Measurements from ENCODE around the gene WDR59.

Gene WDR59

DNA sequence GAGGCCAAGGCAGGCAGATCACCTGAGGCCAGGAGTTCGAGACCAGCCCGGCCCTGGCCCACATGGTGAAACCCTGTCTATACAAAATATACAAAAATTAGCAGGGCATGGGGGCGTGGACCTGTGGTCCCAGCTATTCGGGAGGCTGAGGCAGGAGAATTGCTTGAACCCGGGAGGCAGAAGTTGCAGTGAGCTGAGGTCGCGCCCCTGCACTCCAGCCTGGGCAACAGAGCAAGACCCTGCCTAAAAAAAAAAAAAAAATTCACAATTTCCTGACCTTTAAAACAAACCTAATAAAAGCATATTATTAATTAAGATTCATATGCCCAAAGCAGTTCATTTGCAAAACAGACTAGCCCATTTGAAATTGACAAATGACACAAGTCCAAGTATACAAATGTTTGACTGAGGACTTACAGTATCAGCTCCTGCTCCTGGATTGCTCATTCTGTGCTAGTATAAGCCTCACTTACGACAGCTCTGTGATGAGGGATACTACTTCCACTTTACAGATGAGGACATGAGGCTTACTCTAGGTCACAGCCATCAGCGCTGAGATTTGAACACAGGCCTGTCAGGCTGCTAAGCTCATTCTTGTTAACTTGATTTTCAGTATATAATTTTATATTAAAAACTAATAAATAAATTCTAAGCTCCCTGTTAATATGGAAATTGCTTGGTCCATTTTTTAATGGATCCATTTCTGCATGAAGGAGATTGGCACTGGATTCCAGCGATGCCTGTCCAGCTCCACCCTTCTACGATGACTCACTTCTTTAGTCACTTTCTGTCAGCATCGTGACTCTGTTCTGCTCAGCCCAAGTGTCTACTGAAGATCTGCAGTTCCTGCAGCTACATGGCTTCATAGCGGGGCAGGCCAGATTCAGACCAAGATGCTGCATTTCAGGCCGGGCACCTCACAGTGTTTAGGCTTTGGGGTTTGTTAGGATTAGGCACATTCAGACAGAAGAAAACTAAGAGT lies 88.2 kb downstream of the WDR59 start:
- ChIA-PET POLR2A (no interaction called here), CTCF (no interaction called here)
- DNase-seq (ENCODE audit: extremely low spot score) = no peak
- TF ChIP-seq, protein P1, sequence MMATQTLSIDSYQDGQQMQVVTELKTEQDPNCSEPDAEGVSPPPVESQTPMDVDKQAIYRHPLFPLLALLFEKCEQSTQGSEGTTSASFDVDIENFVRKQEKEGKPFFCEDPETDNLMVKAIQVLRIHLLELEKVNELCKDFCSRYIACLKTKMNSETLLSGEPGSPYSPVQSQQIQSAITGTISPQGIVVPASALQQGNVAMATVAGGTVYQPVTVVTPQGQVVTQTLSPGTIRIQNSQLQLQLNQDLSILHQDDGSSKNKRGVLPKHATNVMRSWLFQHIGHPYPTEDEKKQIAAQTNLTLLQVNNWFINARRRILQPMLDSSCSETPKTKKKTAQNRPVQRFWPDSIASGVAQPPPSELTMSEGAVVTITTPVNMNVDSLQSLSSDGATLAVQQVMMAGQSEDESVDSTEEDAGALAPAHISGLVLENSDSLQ (IDR thresholded peaks at IDR 0.05) = no peak
- TF ChIP-seq SP1 (IDR thresholded peaks at IDR 0.05) = no peak

DNA sequence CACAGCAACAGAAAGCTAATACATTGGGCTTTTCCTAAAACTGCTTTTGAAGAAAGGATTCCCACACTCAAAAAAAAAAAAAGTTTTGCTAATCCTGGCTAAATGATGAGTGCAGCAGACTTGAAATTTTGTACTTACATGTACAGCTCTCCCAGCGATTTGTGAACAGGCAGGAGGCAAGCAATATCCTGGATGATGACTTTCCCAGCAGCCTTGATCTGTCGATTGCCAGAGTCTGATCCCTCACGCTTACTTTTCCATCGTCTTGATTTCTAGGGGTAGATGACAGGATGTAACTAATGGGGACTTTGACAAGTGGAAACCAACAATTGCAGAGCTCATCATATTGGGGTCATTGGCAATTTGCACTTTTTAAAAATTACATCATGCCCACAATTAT lies 91.4 kb downstream of the WDR59 start:
- CTCF ChIA-PET = interaction anchor here (0.6 kb wide), 1 partner anchor 185 kb away, joined by 3 read pairs; no protein-coding TSS in a partner anchor
- no peak for DNase-seq (ENCODE audit: extremely low spot score)
- no peak for TF ChIP-seq FOXA1 (IDR thresholded peaks at IDR 0.05)
- TF ChIP-seq LEF1 (IDR thresholded peaks at IDR 0.05; ENCODE audit: borderline replicate concordance) = no peak
- POLR2A ChIA-PET = no interaction called here

DNA sequence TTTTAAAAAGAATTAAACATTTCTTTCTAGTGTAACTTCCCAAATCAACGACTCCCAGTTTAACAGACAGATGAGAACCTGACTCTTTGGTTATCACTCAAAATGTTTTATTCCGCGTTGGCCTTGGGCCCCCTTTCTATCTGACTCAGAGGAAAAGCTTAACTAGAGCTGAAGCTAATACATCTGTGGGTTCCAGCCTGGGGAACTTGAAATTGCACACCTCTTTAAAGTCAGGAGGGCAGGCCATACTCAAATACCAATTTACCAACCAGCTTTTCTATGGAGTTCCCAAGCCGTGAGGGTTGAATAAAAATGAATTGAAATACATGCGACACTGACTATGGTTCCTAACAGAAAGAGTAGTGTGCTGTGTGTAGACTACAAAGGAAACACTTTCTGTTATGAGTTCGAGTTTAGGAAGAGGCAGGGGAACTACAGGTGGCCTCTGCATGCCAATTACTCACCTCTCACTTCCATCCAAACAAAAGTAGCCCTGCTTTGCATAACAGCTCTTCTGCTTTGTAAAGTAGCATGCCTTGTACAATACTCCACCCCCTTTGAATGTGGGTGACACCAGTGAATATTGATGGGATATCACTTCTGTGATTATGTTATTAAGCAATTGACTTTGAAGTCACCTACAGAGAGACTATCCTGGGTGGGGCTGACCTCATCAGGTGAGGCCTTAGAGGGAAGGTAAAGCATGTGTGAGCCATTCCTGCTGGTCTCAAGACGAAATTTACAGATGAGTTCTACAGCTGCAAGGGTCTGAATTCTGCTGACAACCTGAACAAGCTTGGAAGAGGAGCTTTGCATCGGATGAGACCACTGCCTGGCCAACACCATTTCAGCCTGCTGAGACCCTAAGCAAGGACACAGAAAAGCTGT lies 92.1 kb downstream of the WDR59 start:
- CTCF ChIA-PET = no interaction called here
- POLR2A ChIA-PET = no interaction called here
- no peak for DNase-seq (ENCODE audit: extremely low spot score)
- no peak for TF ChIP-seq TARDBP (IDR thresholded peaks at IDR 0.05)
- TF ChIP-seq SUZ12 (IDR thresholded peaks at IDR 0.05) = no peak
- no peak for TF ChIP-seq FOXA1 (IDR thresholded peaks at IDR 0.05)
- TF ChIP-seq SP1 (IDR thresholded peaks at IDR 0.05) = no peak
- no peak for TF ChIP-seq ZNF384 (IDR thresholded peaks at IDR 0.05)
- no peak for TF ChIP-seq BHLHE40 (IDR thresholded peaks at IDR 0.05; ENCODE audit: borderline replicate concordance)
- TF ChIP-seq L3MBTL2 (conservative IDR thresholded peaks at IDR 0.05) = no peak
- TF ChIP-seq ARNT (IDR thresholded peaks at IDR 0.05) = no peak
- no peak for TF ChIP-seq HDGF (IDR thresholded peaks at IDR 0.05; ENCODE audit: borderline replicate concordance)
- TF ChIP-seq LEF1 (IDR thresholded peaks at IDR 0.05; ENCODE audit: borderline replicate concordance) = no peak
- TF ChIP-seq FOXK2 (IDR thresholded peaks at IDR 0.05) = no peak
- no peak for TF ChIP-seq FOXM1 (IDR thresholded peaks at IDR 0.05; ENCODE audit: borderline replicate concordance)
- TF ChIP-seq, protein P1 (IDR thresholded peaks at IDR 0.05) = no peak
- TF ChIP-seq CTBP1 (IDR thresholded peaks at IDR 0.05; ENCODE audit: borderline replicate concordance) = no peak
- no peak for TF ChIP-seq ELF4 (IDR thresholded peaks at IDR 0.05)
- TF ChIP-seq NFRKB (IDR thresholded peaks at IDR 0.05) = no peak

DNA sequence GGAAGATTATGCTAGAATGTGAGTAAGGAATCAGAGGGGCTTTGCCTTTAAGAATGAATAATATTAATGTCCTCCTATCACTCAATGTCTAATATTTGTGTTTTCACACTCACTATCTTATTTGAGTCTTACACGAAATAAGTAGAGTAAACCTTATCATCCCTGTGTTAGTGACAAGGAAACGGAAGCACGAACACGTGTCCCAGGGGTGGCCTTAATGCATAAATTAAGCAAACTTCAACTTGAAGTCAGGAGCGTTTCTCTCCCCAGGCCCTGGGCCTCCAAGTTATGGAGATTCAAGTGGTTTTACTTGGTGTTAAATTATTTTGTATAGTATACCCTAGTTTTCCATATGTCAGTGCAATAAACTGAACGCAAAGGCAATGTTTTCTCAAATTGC lies 96.0 kb downstream of the WDR59 start:
- TF ChIP-seq, protein P1 (IDR thresholded peaks at IDR 0.05) = no peak
- no peak for TF ChIP-seq ARNT (IDR thresholded peaks at IDR 0.05)
- no peak for TF ChIP-seq FOXA1 (IDR thresholded peaks at IDR 0.05)
- no peak for TF ChIP-seq BHLHE40 (IDR thresholded peaks at IDR 0.05; ENCODE audit: borderline replicate concordance)
- TF ChIP-seq FOXM1 (IDR thresholded peaks at IDR 0.05; ENCODE audit: borderline replicate concordance) = no peak
- TF ChIP-seq ZNF384 (IDR thresholded peaks at IDR 0.05) = no peak
- TF ChIP-seq ELF4 (IDR thresholded peaks at IDR 0.05) = no peak
- TF ChIP-seq L3MBTL2 (conservative IDR thresholded peaks at IDR 0.05) = no peak
- no peak for TF ChIP-seq FOXK2 (IDR thresholded peaks at IDR 0.05)
- TF ChIP-seq CTBP1 (IDR thresholded peaks at IDR 0.05; ENCODE audit: borderline replicate concordance) = no peak
- no peak for DNase-seq (ENCODE audit: extremely low spot score)
- CTCF ChIA-PET = no interaction called here
- POLR2A ChIA-PET = no interaction called here

DNA sequence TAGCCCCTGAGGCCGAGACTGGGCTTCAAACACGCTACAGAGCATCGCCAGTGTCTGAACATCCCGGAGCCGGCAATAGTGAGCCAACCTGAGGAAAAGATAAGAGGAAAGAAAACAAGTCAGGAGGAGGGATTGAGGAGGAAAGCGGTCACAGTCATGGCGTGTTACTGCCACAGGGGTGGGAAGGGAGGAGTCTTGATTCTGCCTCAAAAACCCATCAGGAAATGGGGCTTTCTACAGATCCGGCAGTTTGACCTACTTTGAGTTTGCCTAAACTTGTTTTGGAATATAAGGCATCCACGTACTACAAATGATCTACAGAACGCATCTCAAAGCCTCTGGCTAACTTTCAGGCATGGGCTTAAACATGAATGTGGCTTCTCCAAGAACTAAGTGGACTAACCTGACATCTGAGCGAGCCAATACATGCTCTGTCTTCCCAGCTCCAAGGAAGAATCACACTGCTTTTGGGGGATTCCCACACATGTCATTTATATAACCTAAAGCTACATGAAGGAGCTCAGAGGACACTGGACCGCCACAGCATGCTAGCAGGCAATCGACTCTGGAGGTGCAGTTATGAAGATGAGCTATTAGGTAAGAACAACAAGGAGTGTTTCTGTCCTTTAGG lies 96.6 kb downstream of the WDR59 start:
- CTCF ChIA-PET = no interaction called here
- DNase-seq (ENCODE audit: extremely low spot score) = no peak
- no peak for TF ChIP-seq FOXM1 (IDR thresholded peaks at IDR 0.05; ENCODE audit: borderline replicate concordance)
- no peak for TF ChIP-seq LEF1 (IDR thresholded peaks at IDR 0.05; ENCODE audit: borderline replicate concordance)
- TF ChIP-seq BHLHE40 (IDR thresholded peaks at IDR 0.05; ENCODE audit: borderline replicate concordance) = no peak
- TF ChIP-seq, protein P1 (IDR thresholded peaks at IDR 0.05) = no peak
- no peak for TF ChIP-seq SUZ12 (IDR thresholded peaks at IDR 0.05)
- TF ChIP-seq HDGF (IDR thresholded peaks at IDR 0.05; ENCODE audit: borderline replicate concordance) = no peak
- TF ChIP-seq CTBP1 (IDR thresholded peaks at IDR 0.05; ENCODE audit: borderline replicate concordance) = no peak
- no peak for TF ChIP-seq SP1 (IDR thresholded peaks at IDR 0.05)
- POLR2A ChIA-PET = no interaction called here
